Vagina (tissue), 2 donors: ENCODE measurements around the gene NANOS3. TPM values are rescaled to one million over a fixed set of nuclear protein-coding genes. Genes with fewer than 3 reads are reported as not detected.

ENCODE experiments used
- DNase-seq, 2 donors: peaks; one replicate each; pipeline ENCODE4 v3.0.0-alpha.2; 2017; ENCODE audit errors: extremely low spot score in 2 of 2
- H3K27ac ChIP-seq: fragments of 200-600 bp; sonication (generic); one replicate; pipeline ENCODE4 v1.5.1; 2019
- H3K27me3 ChIP-seq: fragments of 200-600 bp; sonication (generic); one replicate; pipeline ENCODE4 v1.5.1; 2019
- H3K36me3 ChIP-seq, 2 donors: fragments of 200-600 bp; sonication (generic); one replicate each; pipeline ENCODE4 v1.5.1; 2017 to 2019
- H3K4me1 ChIP-seq: fragments of 200-600 bp; sonication (generic); one replicate; pipeline ENCODE4 v1.5.1; 2019
- H3K4me3 ChIP-seq, 2 donors: fragments of 200-600 bp; sonication (generic); 1 replicate in 1 of 2; 2 replicates in 1 of 2; pipeline ENCODE4 v1.5.1; 2016 to 2019
- H3K9me3 ChIP-seq: fragments of 200-600 bp; sonication (generic); one replicate; pipeline ENCODE4 v1.5.1; 2019
- CTCF ChIP-seq, 3 experiments: fragments of 450-650 bp in 2 of 3; fragments of 200-600 bp in 1 of 3; sonication (generic) in 1 of 3; IDR thresholded peaks; one replicate each; pipeline ENCODE4 v1.5.1; 2017 to 2019; ENCODE audit warnings: antibody characterized with exemption in 3 of 3, mild to moderate bottlenecking in 2 of 3, moderate library complexity in 2 of 3
- POLR2A ChIP-seq, 2 donors: fragments of 450-650 bp; IDR thresholded peaks; one replicate each; pipeline ENCODE4 v1.6.1; 2017; ENCODE audit warnings: antibody characterized with exemption in 2 of 2, mild to moderate bottlenecking in 2 of 2, moderate library complexity in 2 of 2
- POLR2AphosphoS5 ChIP-seq, 2 donors: sonication (generic); formaldehyde crosslinking; IDR thresholded peaks; one replicate each; pipeline ENCODE4 v1.9.0; 2017; ENCODE audit warnings: antibody characterized with exemption in 2 of 2, mild to moderate bottlenecking in 2 of 2, low read depth in 1 of 2; ENCODE audit not compliant: insufficient read depth in 1 of 2
- intact Hi-C: fragments of 100-400 bp; cut with DNase I; formaldehyde crosslinking; loops from one replicate; pipeline ENCODE4 v1.15.1; 2023
- total RNA-seq: library from RNA; depleted of rRNA; stranded (reverse); fragments of >200 nt; gene quantifications from one replicate; pipeline ENCODE4 v1.2.3, GENCODE V29; 2016

Gene NANOS3
- total RNA-seq, 1 donor from 2014 or later: not detected

DNA sequence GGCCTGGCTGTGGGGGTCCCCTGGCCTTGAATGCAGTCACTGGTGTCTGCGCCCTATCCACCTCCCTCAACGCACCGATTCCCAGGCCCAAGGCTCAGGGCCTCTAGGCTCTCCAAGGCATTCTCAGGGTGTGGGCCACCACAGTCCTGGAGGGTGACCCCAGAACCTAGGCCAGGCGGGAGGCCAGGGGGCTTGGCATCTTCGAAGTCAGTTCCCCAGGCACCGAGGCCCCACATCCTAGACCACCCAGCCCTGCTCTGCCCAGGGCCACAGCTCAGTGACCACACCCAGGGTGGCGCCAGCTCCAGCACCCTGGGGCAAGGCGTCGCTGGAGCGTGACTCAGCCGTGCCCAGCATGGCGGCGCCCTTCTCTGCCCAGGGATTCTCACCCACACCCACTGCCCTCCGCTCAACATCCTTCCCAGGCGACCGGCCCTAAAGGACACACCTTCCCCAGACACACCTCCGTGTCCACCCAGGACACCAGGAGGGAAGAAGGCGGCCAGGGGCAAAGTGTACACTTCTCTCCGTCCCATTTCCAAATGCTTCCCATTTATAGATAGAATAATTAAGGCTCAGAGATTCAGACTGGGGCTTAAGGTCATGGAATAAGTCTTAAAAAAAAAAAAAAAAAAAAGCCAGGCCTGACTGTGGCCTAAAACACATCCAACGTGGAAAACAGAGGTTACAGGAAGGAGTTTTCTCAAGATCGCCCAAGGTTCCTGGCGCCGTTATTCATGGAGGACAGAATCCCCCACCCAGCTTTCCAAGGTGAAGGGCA, 36.4 kb upstream of the NANOS3 start:
- TF ChIP-seq POLR2AphosphoS5 (IDR thresholded peaks at IDR 0.05; ENCODE audit: insufficient read depth in 1 of 2, low read depth in 1 of 2) (peak in 1 of 2 donors; percentile 43), POLR2A (IDR thresholded peaks at IDR 0.05) (no peak), CTCF (IDR thresholded peaks at IDR 0.05) (no peak)
- Histone ChIP-seq H3K27me3 (no peaks in the 10 kb centered on the region), H3K36me3 (peaks cover 0 to 10% of the 10 kb centered on the region in 2 donors), H3K4me3 (peak overlapping the region; percentile 98 to 100), H3K4me1 (peaks cover 86% of the 10 kb centered on the region), H3K9me3 (no peaks in the 10 kb centered on the region), H3K27ac (peak overlapping the region; percentile 100)
- intact Hi-C loops: loop anchor here (10.0 kb wide), 1 partner anchor 686 kb away; the partner anchor contains the start of genes IER2 and STX10
- peak in 1 of 2 donors; percentile 90 for DNase-seq

GRCh38 chr19:13841086-13841961, 35.6 kb upstream of the NANOS3 start:
- Histone ChIP-seq H3K36me3 (peaks cover 0 to 1% of the 10 kb centered on the region in 2 donors), H3K27me3 (no peaks in the 10 kb centered on the region), H3K4me3 (peak overlapping the region; percentile 98 to 100), H3K4me1 (peaks cover 83% of the 10 kb centered on the region), H3K27ac (peak overlapping the region; percentile 100), H3K9me3 (no peaks in the 10 kb centered on the region)
- intact Hi-C loops: loop anchor here (10.0 kb wide), 1 partner anchor 687 kb away; the partner anchor contains the start of genes IER2 and STX10
- peak in 1 of 2 donors; percentile 82 for TF ChIP-seq POLR2AphosphoS5 (IDR thresholded peaks at IDR 0.05; ENCODE audit: insufficient read depth in 1 of 2, low read depth in 1 of 2)
- no peak for TF ChIP-seq CTCF (IDR thresholded peaks at IDR 0.05)
- DNase-seq: peak in 1 of 2 donors; percentile 92

- Histone ChIP-seq H3K27ac (peak overlapping the region; percentile 100), H3K9me3 (no peaks in the 10 kb centered on the region), H3K36me3 (no peaks in the 10 kb centered on the region), H3K4me1 (peaks cover 83% of the 10 kb centered on the region), H3K27me3 (no peaks in the 10 kb centered on the region), H3K4me3 (peak overlapping the region; percentile 98 to 100)
- DNase-seq: no peak
- intact Hi-C loops: loop anchor here (10.0 kb wide), 1 partner anchor 687 kb away; the partner anchor contains the start of genes IER2 and STX10
- TF ChIP-seq POLR2A (IDR thresholded peaks at IDR 0.05): no peak
- TF ChIP-seq POLR2AphosphoS5 (IDR thresholded peaks at IDR 0.05; ENCODE audit: insufficient read depth in 1 of 2, low read depth in 1 of 2): no peak
- no peak for TF ChIP-seq CTCF (IDR thresholded peaks at IDR 0.05)
Measured at GRCh38 chr19:13841962-13842290, 35.0 kb upstream of the NANOS3 start.

DNA sequence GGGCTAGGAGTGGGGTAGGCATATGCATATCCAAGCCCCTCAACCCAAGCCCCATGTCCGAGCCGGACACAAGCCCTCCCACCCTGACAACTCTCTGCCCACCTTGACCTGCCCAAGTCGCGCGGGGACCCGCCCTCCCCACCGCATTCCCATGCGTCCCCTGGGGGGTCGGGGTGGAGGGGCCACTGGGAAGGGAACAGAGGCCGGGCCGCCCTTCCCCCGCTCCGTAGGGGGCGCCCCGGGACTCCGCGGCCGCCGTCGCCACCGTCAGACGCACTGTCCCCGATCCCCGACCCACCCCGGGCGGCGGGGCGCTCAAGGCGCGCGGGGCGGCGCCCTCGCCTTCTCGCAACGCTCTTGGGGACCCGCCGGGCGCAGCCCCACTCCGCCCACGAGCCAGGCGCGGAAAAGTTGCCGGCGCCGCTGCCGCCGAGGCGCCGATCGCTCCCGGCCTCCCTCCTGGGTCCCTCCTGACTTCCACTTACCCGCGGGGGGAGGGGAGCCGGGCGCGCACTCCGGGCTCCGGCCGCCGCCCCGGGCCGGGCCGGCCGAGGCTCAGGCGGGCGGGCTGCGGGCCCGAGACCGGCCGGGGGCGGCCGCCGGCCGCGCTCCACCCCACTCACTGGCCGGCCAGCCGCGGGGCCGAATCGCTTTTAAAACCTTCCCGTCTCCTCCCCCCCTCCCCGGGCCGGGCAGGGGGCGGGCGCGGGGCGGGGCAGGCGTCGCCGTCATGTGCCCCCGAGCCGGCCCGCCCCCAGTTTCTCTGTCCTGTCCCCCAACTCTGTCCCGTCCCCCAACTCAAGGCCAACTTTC, 34.4 kb upstream of the NANOS3 start:
- Histone ChIP-seq H3K4me3 (peak overlapping the region; percentile 98 to 100), H3K27ac (peak overlapping the region; percentile 100), H3K4me1 (peaks cover 83% of the 10 kb centered on the region), H3K9me3 (no peaks in the 10 kb centered on the region), H3K36me3 (no peaks in the 10 kb centered on the region), H3K27me3 (no peaks in the 10 kb centered on the region)
- peak in 1 of 2 donors; percentile 88 for DNase-seq
- TF ChIP-seq CTCF (IDR thresholded peaks at IDR 0.05) (no peak), POLR2A (IDR thresholded peaks at IDR 0.05) (peak; percentile 48 to 92)
- intact Hi-C loops: loop anchor here (10.0 kb wide), 1 partner anchor 688 kb away; the partner anchor contains the start of genes IER2 and STX10
